Activated T-cell treated with anti-CD3 and anti-CD28 coated beads, Interleukin-2, amount 50 U/mL, for 1 hour (primary cell): Measurements from ENCODE around the gene ZFTA.
"Not testable (repeated sequence)": the region's sequence is repeated elsewhere in the genome, so short reads cannot be mapped to it uniquely, and the experiment has no call there.

Source experiments
- DNase-seq: peaks from one replicate; pipeline ENCODE4 v3.0.0-alpha.2; 2020

Gene ZFTA

DNA sequence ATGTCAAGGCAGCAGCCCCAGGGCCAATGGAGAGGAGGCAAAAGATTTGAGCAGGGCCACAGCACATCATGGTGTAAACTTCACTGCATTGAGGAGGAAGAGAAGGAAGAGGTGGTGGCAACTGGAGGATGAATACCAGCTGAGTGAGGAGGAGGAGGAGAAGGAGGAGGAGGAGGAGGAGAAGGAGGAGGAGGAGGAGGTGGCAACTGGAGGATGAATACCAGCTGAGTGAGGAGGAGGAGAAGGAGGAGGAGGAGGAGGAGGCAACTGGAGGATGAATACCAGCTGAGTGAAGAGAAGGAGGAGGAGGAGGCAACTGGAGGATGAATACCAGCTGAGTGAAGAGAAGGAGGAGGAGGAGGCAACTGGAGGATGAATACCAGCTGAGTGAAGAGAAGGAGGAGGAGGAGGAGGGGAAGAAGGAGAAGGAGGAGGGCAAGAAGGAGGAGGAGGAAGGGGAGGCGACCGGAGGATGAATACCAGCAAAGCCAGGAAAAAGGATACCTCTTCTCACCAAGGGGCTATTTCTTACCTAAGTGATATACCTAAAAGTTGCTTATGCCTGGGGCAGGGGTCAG is 3.3 kb upstream of the ZFTA start:
- not testable (repeated sequence) for DNase-seq

DNA sequence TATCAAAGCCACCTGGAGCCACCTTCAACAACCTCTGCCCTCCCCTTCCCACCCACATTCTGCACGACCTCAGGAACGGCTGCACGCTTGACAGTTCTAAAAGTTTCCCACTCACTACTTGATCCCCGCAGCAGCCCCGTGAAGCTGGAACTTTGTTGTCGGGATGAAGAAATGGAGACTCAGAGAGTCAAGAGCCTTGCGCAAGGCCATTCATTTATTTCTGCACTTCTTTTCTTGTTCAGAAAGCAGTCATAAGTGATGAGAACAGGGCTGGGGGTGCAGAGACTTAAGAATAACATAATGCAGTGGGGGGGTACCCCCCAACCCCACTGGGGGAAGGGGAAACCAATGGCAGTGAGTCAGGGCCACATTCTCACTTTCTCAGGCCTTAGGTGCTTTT is 2.2 kb upstream of the ZFTA start:
- DNase-seq = no peak

DNA sequence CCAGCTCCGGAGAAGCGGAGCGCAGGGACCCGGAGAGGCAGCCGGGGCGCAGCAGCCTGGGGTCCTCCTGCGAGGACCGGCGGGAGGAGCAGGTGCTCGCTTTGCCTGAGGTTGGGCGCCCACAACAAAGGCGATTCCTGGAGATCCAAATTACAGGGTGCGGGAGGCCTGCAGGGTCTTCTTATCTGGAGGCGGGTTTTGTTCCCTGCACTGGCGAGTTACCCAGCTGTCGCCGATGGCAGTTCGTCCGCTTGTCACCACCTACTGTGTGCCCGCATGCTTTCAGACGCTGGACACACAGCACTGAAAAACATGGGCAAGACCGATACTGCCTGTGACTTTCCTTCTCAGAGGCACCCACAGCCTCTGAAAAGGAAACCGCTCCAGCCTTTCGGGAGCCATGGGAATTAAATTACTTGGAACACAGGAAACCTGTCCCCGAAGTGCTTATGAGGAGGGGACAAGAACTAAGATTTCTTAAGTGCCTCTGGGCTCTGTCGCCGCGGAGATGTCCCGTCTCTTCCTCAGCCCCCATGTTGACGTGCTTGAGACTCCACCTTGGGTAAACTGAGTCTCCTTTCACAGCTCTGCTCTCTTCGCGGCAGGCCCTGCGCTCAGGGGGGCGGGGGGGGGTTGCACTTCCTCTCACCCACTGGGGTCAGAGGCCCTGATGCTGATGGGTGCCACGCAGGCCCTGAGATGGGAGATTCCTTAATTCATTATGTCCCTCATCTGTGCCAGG is 1.3 kb upstream of the ZFTA start:
- DNase-seq = no peak

DNA sequence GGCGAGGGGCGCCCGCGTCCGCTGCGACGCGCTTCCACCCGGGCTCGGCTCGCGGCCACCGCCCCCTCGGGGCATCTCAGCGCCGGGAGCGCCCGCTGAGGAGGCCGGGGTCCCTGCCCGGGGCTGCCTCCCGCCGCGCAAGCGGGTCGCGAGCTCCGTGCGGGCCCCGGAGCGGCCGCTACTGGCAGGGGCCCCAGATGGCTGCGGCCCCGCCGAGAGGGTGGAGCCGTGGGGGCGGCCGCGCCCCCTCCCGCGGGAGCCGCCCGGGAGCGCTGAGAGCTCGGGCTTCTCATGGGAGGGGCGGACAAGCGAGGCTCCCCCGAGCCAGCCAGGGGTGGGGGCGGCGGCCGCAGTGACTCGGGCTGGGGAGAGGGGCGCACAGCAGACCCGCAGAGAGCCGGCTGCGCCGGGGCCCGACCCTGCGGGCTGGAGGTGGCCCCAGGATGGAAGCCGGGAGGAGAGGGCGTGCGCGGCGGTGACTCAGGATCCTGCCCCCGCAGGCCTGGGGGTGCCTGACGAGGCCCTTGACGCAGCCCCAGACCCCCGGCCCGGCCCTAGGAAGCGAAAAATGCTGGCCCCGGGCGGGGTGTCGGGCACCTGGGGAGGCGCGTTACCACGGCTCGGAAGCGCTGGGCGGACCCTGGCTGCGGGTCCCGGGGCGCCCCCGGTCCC is 603 bp upstream of the ZFTA start:
- DNase-seq = peak; percentile 56

DNA sequence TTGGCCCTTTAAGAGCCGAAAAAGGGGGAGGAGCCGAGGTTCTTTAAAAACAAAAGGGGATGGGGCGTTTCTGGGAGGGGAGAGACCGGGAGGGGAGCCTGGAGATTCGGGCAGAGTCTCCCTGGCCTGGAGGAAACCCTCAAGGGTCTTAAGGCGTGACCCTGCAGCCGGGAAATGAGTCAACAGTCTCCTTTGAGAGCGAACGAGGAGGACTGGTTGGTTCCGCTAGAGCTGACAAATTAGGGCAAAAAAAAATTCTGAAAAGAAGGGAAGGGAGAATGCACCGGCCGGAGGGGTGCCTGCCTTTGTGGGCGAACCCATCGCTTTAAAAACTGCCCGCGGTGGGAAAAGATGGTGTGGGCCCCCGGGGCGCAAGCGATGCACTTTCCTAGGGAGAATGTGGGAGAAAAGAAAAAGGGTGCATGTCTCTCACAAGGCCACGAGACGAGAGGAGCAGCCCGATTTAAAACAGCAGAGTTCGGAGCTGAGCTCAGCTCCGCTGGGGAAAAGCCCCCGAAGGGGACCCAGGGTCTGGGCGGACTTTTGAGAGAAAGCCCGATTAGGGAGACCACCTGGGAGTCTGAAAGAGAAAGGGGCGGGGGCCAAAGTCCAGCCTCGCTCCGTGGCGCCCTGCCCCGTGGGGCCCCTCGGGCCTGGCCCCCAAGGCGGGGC is 874 bp downstream of the ZFTA start:
- peak; percentile 44 for DNase-seq

DNA sequence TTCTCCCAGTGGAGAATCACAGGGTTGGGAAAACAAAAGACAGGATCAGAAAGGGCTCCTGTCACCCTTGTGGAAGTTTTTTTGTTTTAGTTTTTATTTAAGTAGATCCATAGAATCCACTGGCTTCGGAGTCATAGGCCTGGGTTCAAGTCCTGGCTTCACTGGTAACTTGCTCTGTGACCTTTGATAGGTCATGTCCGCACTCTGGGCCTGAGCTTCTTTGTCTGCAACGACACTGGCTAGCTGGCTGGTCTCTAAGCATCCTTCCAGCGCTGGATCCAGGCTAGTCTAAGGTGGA is 1.4 kb downstream of the ZFTA start:
- no peak for DNase-seq

DNA sequence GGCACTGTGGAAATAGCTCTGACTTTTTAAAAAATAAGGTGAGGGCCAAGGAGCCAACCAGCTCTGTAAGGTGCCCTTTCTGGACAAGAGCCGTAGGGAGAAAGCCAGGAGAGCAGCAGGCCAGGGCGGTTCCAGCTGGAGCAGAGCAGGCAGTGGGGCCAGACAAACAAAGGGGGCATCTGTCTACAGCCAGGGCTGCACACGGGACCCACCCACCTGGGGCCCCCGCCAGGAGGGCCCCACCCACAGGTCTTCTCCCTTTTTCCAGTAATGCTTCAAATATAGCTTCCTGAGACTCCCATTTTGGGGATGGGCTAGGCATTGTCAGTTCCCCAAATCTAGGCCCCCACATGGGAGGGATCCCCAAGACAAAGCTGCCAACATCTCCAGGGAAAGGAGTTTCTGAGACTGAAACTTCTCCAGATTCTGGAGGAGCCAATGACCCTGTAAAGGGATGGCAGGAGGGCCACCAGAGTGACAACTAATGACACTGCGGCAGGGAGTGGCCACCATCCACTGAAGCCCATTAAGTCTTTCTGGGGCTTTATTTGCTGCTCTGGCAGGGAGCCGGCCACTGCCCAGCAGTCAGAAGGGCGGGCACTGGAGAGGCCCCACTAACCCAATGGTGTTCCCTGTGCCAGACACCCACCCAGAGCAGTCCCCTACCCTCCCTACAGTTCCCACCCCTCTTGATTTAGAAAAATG is 1.9 kb downstream of the ZFTA start:
- DNase-seq = no peak

DNA sequence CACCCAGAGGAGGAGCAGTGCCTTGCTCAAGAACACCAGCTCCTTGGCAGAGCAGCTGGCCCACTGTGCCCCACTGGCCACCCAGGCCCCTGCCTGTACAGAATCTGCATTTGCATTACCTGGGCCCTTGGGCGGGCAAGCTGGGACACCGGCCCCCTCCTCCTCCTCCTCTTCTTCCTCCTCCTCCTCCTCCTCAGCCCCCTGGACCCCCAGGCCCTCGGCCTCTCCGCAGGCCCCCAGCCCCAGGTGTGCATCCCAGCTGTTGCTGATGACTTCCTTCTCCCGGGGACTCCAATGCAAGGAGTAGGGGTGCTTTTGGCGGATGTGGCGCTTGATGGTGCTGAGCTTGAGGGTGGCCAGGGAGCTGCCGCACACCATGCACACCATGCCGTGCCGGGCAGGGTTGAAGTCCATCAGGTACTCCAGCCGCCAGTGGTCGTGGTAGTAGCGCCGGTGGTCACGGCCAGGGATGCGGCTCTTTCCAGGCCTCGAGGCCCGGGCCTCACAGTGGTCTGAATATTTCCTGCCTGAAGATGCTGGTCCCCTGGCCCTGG is 2.8 kb downstream of the ZFTA start:
- DNase-seq = no peak

DNA sequence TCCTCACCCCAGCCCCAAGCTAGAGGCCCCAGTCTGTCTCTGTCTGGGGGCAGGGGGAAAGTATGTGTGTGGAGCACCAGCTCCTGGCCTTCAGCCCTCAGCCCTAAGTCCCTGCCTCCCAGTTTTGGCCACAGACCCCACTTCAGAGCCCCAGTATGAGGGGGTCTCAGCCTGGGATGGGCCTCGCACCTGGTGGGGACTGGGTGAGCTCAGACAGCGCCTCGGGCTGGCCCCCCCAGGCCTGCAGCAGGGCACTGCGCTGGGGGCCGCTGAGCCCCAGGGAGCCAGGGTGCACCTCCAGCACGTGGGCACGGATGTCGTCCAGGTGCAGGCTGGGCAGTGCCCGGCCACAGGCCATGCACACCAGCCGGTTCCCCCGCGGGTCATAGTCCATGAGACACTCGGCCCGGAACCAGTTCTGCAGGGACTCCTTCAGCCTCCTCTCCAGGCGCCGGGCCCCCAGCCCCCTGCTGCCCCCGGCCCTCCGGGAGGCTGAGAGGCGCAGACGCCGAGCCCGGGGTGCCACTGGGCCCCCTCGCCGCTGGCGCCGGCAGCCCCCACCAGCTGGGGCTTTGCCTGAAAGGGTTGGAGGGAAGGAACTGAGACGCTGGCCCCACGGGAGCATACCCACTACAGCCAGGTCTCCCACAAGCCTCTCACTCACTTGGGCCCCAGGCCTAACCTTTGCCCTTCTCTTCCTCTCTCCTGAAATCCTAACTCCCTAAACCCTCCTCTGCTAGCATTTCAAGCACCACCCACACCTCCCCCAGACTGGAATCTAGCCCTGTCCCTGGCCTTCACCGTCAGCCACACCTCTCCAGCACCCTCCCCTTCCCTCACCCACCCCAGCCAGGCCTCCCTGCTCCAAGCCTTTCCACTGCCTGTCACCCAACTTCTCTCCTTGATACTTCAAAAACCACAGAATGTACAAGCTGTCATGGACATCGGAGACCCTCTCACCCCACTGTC is 3.6 kb downstream of the ZFTA start:
- no peak for DNase-seq

DNA sequence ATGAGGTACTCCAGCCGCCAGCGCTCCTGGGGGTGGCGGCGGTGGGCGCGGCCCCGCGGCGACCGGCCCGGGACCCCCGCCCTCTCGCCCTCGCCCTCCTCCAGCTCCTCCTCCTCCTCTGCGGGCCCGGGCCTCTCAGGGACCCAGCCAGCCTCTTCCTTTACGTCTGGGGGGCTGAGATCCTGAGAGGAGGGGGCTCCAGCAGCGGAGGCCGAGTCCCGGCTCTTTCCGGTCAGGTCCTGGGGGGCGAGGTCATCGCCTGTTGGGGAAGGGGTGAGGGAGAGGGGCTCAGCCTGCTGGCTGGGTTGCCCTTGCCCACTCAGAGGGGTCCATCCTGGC is 4.3 kb downstream of the ZFTA start:
- no peak for DNase-seq

DNA sequence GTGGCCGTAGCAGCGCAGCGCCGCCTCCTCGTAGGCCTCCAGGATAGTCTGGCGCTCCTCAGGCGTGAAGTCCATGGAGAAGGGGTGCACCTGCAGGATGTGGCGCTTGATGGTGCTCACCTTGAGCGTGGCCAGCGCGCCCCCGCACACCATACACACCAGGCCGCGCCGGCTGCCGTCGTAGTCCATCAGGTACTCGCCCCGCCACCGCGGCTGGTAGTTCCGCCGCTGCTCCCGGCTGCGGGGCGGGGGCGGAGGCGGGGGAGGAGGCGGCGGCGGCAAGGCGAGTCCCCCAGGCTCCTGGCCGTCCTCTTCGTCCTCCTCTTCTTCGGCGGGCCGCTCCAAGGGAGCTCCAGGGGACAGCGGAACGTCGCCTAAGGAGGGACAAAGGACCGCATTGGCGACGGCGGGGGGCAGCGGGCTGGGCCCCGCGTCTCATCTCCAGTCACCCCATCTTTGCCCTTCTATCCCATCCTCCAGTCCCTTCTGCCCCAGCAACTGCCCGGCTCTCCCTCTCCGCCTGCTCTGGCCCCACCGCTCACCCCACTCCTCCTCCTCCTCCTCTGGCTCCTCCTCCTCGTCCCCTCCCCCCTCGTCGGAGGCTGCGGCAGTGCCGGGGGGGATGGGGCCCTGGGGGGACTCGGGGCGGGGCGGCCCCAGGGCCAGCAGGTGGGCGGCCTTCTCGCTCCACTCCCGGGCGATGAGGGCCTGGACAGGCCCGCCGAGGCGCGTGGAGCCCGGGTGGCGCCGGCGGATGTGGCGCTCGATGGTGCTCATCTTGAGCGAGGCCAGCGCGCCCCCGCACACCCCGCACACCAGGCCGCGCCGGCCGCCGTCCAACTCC is 4.9 kb downstream of the ZFTA start:
- no peak for DNase-seq

DNA sequence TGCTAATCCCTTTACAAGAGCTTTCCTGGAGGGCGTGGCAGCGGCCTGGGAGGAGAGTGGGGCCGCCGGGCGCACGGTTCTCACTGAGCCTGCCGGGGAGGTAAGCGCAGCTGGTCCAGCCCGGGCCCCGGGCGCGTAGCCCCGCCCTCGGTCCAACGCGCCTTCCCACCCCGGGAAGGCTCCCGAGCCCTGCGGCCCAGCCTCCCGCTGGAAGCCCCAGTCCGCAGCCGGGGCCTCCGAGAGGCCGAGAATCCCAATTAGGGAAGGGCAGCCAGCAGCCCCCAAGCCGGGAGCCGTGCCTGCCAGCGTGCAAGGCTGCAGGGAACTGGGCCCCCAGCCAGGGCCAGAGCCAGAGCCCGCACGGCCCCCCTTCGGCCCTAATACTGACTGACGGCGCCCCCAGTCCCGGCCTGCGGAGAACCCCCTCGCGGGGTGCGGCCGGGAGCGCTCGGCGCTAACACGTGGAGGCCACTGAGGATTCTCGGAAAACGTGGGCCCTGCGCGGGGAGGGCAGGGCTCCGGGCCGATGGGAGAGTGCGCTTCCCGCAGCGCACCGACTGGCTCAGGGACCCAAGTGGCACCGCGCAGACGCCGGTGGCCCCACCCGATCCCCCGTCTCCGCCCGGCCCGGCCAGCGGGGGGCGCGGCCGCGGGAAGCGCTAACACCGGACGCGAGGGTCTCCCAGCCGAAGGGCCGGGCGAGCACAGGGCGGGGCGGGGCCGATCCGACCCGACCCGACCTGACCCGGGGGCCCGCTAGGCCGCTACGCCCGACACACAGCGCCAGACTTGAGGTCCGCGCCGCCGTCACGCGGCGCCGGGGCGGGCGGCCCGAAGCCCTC is 5.7 kb downstream of the ZFTA start:
- no peak for DNase-seq

DNA sequence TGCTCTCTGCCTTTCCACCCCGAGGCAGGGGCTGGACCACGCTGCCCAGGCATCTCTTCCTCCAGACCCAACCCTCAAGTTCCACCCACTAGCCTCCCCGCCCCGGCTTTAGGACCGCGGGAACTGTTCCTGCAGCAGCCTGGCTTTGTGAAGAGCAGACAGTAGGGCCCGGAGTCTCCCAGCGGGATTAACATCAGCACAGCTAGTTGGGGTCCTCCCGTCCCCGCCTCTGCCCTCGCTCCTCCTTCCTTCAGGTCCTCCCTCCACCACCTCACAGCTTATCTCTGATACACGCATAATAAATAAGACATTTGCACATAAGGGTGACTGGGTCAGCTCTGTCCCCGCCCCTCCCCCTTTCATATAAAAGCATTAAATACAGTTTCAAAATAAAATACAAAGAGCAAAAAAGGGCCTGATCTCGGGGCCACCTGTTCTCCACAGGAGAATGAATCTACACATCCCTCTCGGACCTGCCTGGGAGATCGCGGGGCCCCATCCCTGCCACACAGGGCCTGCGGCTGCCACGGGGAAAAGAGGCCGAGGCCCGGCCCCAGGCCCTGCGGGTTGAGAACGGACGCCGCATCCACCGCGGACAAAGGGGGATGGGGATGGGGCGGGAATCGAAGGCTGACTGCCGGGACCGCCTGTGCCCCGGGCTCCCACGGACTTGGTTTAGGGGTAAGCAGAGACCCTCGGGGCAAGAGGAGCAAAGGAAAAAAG is 6.5 kb downstream of the ZFTA start:
- DNase-seq = no peak

DNA sequence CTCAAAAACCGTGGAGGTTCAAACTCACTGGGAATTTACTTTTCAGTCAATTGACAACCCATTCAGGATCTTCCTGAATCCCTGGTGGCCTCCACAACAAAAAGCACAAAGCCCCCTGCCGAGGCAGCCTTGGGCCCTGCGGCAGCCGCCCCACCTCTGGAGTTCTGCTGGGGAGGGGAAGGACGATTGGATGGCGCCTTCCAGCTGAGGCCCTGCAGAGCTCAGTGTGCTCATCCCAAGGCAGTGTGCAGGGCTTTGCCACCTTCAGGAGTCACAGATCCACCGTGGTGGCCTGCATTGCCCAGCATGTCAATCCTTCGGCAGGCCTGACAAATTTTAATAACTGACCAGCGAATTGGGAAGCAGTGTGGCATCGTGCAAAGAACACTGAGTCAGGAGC is 7.4 kb downstream of the ZFTA start:
- DNase-seq = no peak

DNA sequence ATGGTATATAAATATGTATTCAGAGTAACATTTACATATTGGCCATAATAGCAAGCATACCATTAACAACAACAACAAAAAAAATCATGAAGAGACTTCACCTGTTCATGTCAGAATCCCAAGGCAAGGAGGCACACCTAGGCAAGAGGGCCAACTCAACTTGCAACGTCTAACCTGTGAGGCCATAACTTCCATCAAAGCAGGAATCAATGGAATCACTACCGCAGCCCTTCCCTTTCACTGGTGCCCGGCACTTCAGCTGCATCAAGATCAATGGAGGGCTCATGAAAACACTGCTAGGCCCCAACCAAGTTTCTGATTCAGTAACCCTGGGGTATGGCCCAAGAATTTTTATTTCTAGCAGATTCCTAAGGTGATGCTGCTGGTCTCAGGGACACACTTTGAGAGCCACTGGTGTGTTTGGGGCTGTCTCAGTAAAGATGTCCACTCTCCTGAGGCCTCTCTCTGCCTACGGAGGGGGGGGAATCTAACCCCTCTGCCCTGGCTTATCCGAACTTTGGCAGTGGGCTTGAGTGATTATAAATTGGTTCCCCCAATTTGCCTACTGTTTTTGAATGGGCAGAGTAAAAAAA is 8.0 kb downstream of the ZFTA start:
- DNase-seq = no peak

DNA sequence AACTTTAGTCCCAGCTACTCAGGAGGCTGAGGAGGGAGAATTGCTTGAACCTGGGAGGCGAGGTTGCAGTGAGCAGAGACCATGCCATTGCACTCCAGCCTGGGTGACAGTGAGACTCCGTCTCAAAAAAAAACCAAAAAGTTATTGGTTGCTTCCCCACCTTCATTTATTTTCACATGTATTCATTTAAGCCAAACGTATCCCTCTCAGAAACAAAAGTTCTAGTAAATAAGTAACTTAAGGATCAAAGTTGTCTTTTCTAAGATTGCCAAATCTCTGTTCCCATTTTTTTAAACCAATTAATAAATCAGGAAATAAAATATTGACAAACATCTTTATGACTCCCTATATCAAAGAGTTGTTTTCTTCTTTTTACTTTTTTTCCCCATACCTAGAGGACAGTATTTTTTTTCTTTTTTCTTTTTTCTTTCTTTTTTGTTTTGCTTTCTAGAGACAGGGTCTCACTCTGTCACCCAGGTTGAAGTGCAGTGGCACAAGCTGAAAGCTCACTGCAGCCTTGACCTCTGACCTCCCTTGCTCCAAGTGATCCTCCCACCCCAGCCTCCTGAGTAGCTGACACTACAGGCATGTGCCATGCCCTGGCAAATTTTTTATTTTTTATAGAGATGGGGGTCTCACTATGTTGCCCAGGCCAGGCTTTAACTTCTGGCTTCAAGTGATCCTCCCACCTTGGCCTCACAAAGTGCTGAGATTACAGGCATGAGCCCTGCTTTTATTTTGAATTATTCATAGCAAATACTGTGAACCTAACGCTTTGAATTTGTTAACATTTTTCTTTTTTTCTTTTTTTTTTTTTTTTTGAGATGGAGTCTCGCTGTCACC is 11.4 kb downstream of the ZFTA start:
- no peak for DNase-seq

DNA sequence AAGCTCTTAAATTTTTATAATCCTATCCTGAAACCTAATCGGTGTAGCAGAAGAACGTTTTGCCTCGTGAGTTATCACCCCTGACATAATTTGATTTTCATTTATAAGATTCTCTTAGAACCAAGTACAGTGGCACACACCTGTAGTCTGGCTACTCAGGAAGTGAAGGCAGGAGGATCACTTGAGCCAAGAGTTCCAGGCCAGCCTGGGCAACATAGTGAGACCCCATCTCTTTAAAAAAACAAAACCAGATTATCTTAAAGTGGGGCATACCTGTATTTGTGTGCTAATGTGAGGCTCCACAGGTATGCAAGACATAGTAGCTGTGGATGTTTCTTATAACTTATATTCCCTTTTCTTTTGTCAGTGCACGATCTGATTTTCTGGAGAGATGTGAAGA is 19.0 kb downstream of the ZFTA start:
- DNase-seq = no peak

DNA sequence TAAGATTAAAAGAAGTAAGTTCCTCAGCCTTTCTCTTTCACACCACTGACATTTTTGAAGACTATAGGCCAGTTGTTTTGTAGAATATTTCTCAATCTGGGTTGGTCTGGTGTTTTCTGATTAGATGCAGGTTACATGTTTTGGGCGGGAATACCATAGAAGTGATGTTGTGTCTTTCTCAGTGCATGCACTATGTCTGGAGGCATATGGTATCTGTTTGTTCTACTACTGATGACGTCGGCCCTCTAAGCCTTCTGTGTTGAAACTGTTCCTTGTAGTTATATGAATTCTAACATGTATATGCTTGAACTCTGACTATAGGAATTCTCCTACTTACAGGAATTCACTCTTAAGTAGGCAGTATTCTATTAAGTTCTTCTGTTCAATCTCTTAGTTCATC is 21.6 kb downstream of the ZFTA start:
- no peak for DNase-seq
